ENCODE data around the gene MEAK7.

- TF ChIP-seq ZFP3 (CRISPR knock-in tag; IDR thresholded peaks at IDR 0.05) (no peak), PATZ1 (CRISPR knock-in tag; IDR thresholded peaks at IDR 0.05; ENCODE audit: borderline replicate concordance) (no peak), RARB (CRISPR knock-in tag; IDR thresholded peaks at IDR 0.05) (no peak), TOX (CRISPR knock-in tag; IDR thresholded peaks at IDR 0.05; ENCODE audit: borderline replicate concordance) (no peak)
These were observed 40.3 kb downstream of the MEAK7 start for GRCh38 chr16:84464116-84464515.

Measured in SK-N-SH treated with all-trans-retinoic acid at 6 μM for 48 hours (cell line).